Vagina (tissue), 2 donors: ENCODE results near the gene EMILIN1. TPM values are rescaled to one million over a fixed set of nuclear protein-coding genes. Genes with fewer than 3 reads are reported as not detected.

Experiments
- DNase-seq, 2 donors: peaks; one replicate each; pipeline ENCODE4 v3.0.0-alpha.2; 2017; ENCODE audit errors: extremely low spot score in 2 of 2
- H3K27ac ChIP-seq: fragments of 200-600 bp; sonication (generic); one replicate; pipeline ENCODE4 v1.5.1; 2019
- H3K27me3 ChIP-seq: fragments of 200-600 bp; sonication (generic); one replicate; pipeline ENCODE4 v1.5.1; 2019
- H3K36me3 ChIP-seq, 2 donors: fragments of 200-600 bp; sonication (generic); one replicate each; pipeline ENCODE4 v1.5.1; 2017 to 2019
- H3K4me1 ChIP-seq: fragments of 200-600 bp; sonication (generic); one replicate; pipeline ENCODE4 v1.5.1; 2019
- H3K4me3 ChIP-seq, 2 donors: fragments of 200-600 bp; sonication (generic); 1 replicate in 1 of 2; 2 replicates in 1 of 2; pipeline ENCODE4 v1.5.1; 2016 to 2019
- H3K9me3 ChIP-seq: fragments of 200-600 bp; sonication (generic); one replicate; pipeline ENCODE4 v1.5.1; 2019
- POLR2A ChIP-seq, 2 donors: fragments of 450-650 bp; IDR thresholded peaks; one replicate each; pipeline ENCODE4 v1.6.1; 2017; ENCODE audit warnings: antibody characterized with exemption in 2 of 2, mild to moderate bottlenecking in 2 of 2, moderate library complexity in 2 of 2
- POLR2AphosphoS5 ChIP-seq, 2 donors: sonication (generic); formaldehyde crosslinking; IDR thresholded peaks; one replicate each; pipeline ENCODE4 v1.9.0; 2017; ENCODE audit warnings: antibody characterized with exemption in 2 of 2, mild to moderate bottlenecking in 2 of 2, low read depth in 1 of 2; ENCODE audit not compliant: insufficient read depth in 1 of 2
- intact Hi-C: fragments of 100-400 bp; cut with DNase I; formaldehyde crosslinking; loops from one replicate; pipeline ENCODE4 v1.15.1; 2023
- total RNA-seq: library from RNA; depleted of rRNA; stranded (reverse); fragments of >200 nt; gene quantifications from one replicate; pipeline ENCODE4 v1.2.3, GENCODE V29; 2016
- TF ChIP-seq, protein P1 (sequence below), 3 experiments: fragments of 450-650 bp in 2 of 3; fragments of 200-600 bp in 1 of 3; sonication (generic) in 1 of 3; IDR thresholded peaks; one replicate each; pipeline ENCODE4 v1.5.1; 2017 to 2019; ENCODE audit warnings: antibody characterized with exemption in 3 of 3, mild to moderate bottlenecking in 2 of 3, moderate library complexity in 2 of 3

The EMILIN1 gene
- total RNA-seq, 1 donor from 2014 or later, result 100 TPM

- TF ChIP-seq POLR2A (IDR thresholded peaks at IDR 0.05) (peak; percentile 28 to 96), POLR2AphosphoS5 (IDR thresholded peaks at IDR 0.05; ENCODE audit: insufficient read depth in 1 of 2, low read depth in 1 of 2) (peak; percentile 92 to 95)
- TF ChIP-seq, protein P1, sequence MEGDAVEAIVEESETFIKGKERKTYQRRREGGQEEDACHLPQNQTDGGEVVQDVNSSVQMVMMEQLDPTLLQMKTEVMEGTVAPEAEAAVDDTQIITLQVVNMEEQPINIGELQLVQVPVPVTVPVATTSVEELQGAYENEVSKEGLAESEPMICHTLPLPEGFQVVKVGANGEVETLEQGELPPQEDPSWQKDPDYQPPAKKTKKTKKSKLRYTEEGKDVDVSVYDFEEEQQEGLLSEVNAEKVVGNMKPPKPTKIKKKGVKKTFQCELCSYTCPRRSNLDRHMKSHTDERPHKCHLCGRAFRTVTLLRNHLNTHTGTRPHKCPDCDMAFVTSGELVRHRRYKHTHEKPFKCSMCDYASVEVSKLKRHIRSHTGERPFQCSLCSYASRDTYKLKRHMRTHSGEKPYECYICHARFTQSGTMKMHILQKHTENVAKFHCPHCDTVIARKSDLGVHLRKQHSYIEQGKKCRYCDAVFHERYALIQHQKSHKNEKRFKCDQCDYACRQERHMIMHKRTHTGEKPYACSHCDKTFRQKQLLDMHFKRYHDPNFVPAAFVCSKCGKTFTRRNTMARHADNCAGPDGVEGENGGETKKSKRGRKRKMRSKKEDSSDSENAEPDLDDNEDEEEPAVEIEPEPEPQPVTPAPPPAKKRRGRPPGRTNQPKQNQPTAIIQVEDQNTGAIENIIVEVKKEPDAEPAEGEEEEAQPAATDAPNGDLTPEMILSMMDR (IDR thresholded peaks at IDR 0.05), result peak in 1 of 3 experiments; percentile 3
- peak within 1 kb of the TSS; percentile 89 for H3K27ac ChIP-seq
- peaks cover 0 to 24% of the 10 kb centered on the region in 2 donors for H3K36me3 ChIP-seq
- peak in 1 of 2 donors; percentile 95 for DNase-seq
- H3K27me3 ChIP-seq, result no peaks in the 10 kb centered on the region
- peaks cover 20% of the 10 kb centered on the region for H3K4me1 ChIP-seq
- intact Hi-C loops, result loop anchor here (5.0 kb wide), 1 partner anchor 53 kb away; no protein-coding TSS in a partner anchor
- H3K9me3 ChIP-seq, result no peaks in the 10 kb centered on the region
- peak within 1 kb of the TSS; percentile 96 to 99 for H3K4me3 ChIP-seq
These were observed 55.7 kb downstream of the EMILIN1 start, which contains the start of gene PREB for GRCh38 chr2:27133905-27134780. PREB (minus strand) TSS chr2:27134636; CDS start chr2:27134421, 215 bp downstream.

- H3K27ac ChIP-seq, result peak overlapping the region; percentile 89
- H3K36me3 ChIP-seq, result peaks cover 0 to 21% of the 10 kb centered on the region in 2 donors
- H3K4me3 ChIP-seq, result peak overlapping the region; percentile 96 to 99
- H3K9me3 ChIP-seq, result no peaks in the 10 kb centered on the region
- H3K4me1 ChIP-seq, result peaks cover 20% of the 10 kb centered on the region
- peak in 1 of 2 donors; percentile 69 for TF ChIP-seq POLR2AphosphoS5 (IDR thresholded peaks at IDR 0.05; ENCODE audit: insufficient read depth in 1 of 2, low read depth in 1 of 2)
- no peak for TF ChIP-seq POLR2A (IDR thresholded peaks at IDR 0.05)
- intact Hi-C loops, result loop anchor here (5.0 kb wide), 1 partner anchor 52 kb away; no protein-coding TSS in a partner anchor
- DNase-seq, result peak in 1 of 2 donors; percentile 96
- H3K27me3 ChIP-seq, result no peaks in the 10 kb centered on the region
These were observed 56.5 kb downstream of the EMILIN1 start for GRCh38 chr2:27134781-27135477.

- Histone ChIP-seq H3K4me1 (peaks cover 20% of the 10 kb centered on the region), H3K9me3 (no peaks in the 10 kb centered on the region), H3K27me3 (no peaks in the 10 kb centered on the region), H3K4me3 (no peak overlapping the region), H3K36me3 (peaks cover 0 to 19% of the 10 kb centered on the region in 2 donors), H3K27ac (no peak overlapping the region)
- intact Hi-C loops, result no loop called here
- no peak for DNase-seq
- TF ChIP-seq POLR2AphosphoS5 (IDR thresholded peaks at IDR 0.05; ENCODE audit: insufficient read depth in 1 of 2, low read depth in 1 of 2), result no peak
- TF ChIP-seq, protein P1 (IDR thresholded peaks at IDR 0.05), result no peak
- TF ChIP-seq POLR2A (IDR thresholded peaks at IDR 0.05), result no peak
These were observed 57.1 kb downstream of the EMILIN1 start for GRCh38 chr2:27135478-27135955.

Other genes with a start within 250 kb of the EMILIN1 start
- 0.74 TPM for gene DPYSL5, start 230.5 kb upstream of the EMILIN1 start, total RNA-seq
- gene MAPRE3, start 108.0 kb upstream of the EMILIN1 start, total RNA-seq, result 20.6 TPM
- gene TMEM214, start 45.6 kb upstream of the EMILIN1 start, total RNA-seq, result 53.3 TPM
- 8.8 TPM for gene AGBL5, start 26.9 kb upstream of the EMILIN1 start, total RNA-seq
- gene OST4, start 7.0 kb upstream of the EMILIN1 start, total RNA-seq, result 269 TPM
- gene KHK, start 8.2 kb downstream of the EMILIN1 start, total RNA-seq, result 9.3 TPM
- 2.2 TPM for gene CGREF1, start 40.5 kb downstream of the EMILIN1 start, total RNA-seq
- gene ABHD1, start 45.2 kb downstream of the EMILIN1 start, total RNA-seq, result not detected
- 57.5 TPM for gene PREB, start 56.0 kb downstream of the EMILIN1 start, total RNA-seq
- not detected for gene PRR30, start 60.8 kb downstream of the EMILIN1 start, total RNA-seq
- 7.4 TPM for gene TCF23, start 70.4 kb downstream of the EMILIN1 start, total RNA-seq
- gene ATRAID, start 133.4 kb downstream of the EMILIN1 start, total RNA-seq, result 150 TPM
- 37.3 TPM for gene SLC5A6, start 133.7 kb downstream of the EMILIN1 start, total RNA-seq
- 25.0 TPM for gene CAD, start 138.8 kb downstream of the EMILIN1 start, total RNA-seq
- 1.2 TPM for gene SLC30A3, start 184.4 kb downstream of the EMILIN1 start, total RNA-seq
- 1.5 TPM for gene DNAJC5G, start 196.8 kb downstream of the EMILIN1 start, total RNA-seq
- 2.5 TPM for gene TRIM54, start 203.8 kb downstream of the EMILIN1 start, total RNA-seq
- gene UCN, start 229.8 kb downstream of the EMILIN1 start, total RNA-seq, result 3.2 TPM
- 55.7 TPM for gene MPV17, start 244.5 kb downstream of the EMILIN1 start, total RNA-seq